Measurements from ENCODE around the gene SLC11A2. TPM values are rescaled to one million over a fixed set of nuclear protein-coding genes. Genes with fewer than 3 reads are reported as not detected.

The SLC11A2 gene
- total and polyA plus RNA-seq, 7 donors, result 15.7 to 55.3 (median 26.1) TPM

- 58 to 84% (median 74%) methylated on average over 5 of the region's 5 CpGs for WGBS, 3 donors
- ATAC-seq (peak in 1 of 4 donors; percentile 26), DNase-seq (no peak)
- Histone ChIP-seq H3K27ac (no peak overlapping the region), H3K36me3 (ENCODE audit: insufficient read depth in 1 of 2, low read depth in 1 of 2) (peaks cover 6 to 60% of the 10 kb centered on the region in 2 donors), H3K27me3 (ENCODE audit: insufficient read depth in 3 of 3, low read length in 2 of 3) (no peaks in the 10 kb centered on the region), H3K9me3 (no peaks in the 10 kb centered on the region), H3K4me3 (no peak overlapping the region), H3K4me1 (peaks cover 25% of the 10 kb centered on the region)
- TF ChIP-seq, protein P1, sequence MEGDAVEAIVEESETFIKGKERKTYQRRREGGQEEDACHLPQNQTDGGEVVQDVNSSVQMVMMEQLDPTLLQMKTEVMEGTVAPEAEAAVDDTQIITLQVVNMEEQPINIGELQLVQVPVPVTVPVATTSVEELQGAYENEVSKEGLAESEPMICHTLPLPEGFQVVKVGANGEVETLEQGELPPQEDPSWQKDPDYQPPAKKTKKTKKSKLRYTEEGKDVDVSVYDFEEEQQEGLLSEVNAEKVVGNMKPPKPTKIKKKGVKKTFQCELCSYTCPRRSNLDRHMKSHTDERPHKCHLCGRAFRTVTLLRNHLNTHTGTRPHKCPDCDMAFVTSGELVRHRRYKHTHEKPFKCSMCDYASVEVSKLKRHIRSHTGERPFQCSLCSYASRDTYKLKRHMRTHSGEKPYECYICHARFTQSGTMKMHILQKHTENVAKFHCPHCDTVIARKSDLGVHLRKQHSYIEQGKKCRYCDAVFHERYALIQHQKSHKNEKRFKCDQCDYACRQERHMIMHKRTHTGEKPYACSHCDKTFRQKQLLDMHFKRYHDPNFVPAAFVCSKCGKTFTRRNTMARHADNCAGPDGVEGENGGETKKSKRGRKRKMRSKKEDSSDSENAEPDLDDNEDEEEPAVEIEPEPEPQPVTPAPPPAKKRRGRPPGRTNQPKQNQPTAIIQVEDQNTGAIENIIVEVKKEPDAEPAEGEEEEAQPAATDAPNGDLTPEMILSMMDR (IDR thresholded peaks at IDR 0.05), result no peak
- intact Hi-C loops (cut with DNase I), result loop anchor here (5.0 to 10.0 kb wide), 3 partner anchors 161 to 223 kb away; partner anchors contain the start of gene ATF1 (in 1 of the 2)
Observed at GRCh38 chr12:50988051-50988450, 38.1 kb downstream of the SLC11A2 start.

DNA sequence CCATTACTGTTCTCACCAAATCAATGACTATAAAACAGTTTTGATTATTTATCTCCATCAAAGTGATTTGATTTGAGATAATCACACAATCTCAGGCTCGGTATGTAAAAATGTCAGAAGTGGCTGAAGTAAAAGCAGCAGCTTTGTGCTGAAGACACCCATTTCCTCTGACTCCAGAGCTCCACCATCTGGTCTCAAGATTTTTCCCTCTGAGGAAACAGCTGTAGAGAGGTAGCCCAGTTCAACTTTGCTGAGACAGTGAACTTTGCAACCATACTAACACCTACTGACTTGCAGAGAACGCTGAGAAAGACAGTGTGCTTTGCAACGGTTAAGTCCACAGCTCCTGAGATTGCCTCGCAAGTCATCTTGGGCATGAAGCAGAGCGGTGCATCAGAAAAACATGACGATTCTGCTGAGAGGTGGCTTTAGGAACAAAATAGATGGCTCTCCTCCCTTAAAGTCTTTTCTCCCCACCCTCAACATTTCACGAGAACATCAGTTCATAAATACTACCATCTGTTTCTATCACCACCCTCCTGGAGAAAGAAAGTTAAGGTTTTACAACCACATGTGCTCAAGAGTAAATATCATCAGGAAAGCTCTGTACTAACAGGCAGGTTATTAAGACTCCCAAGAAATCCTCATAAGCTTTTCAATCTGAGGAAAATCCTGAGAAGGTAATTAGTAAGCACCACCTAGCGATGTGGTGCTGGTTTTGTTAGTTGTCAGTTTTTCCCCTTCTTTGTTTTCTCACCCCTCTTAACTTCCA is 39.0 kb downstream of the SLC11A2 start:
- peak; percentile 42 to 73 (median 65) for ATAC-seq
- Histone ChIP-seq H3K4me1 (peaks cover 25% of the 10 kb centered on the region), H3K27ac (peak overlapping the region; percentile 82), H3K36me3 (ENCODE audit: insufficient read depth in 1 of 2, low read depth in 1 of 2) (peaks cover 5 to 51% of the 10 kb centered on the region in 2 donors), H3K27me3 (ENCODE audit: insufficient read depth in 3 of 3, low read length in 2 of 3) (no peaks in the 10 kb centered on the region), H3K9me3 (no peaks in the 10 kb centered on the region), H3K4me3 (no peak overlapping the region)
- TF ChIP-seq, protein P1 (IDR thresholded peaks at IDR 0.05), result peak; percentile 65
- WGBS, 3 donors, result 44 to 53% (median 48%) methylated on average over 8 of the region's 8 CpGs
- DNase-seq, result no peak
- intact Hi-C loops (cut with DNase I), result loop anchor here (1.0 to 10.0 kb wide), 4 partner anchors 160 to 222 kb away; partner anchors contain the start of gene ATF1 (in 1 of the 2)

DNA sequence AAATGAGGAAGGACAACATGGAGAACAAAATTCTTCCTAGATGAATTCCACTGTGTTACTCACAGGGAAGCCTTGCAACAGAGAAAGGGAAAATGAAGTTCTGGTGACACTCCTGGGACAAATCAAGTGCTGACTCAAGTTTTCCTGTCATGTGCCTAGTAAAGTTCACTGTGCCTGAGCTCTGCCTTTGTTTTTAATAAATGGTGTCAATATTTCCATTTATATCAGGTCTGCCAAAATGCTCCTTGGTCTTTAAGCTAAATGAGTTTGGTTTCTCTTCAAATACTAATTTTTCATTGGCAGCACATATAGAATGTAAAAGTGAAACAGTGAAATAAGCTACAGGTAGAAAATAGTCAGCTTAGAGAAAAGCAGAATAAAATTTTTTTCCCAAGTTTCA is 40.9 kb downstream of the SLC11A2 start:
- Histone ChIP-seq H3K4me3 (no peak overlapping the region), H3K9me3 (no peaks in the 10 kb centered on the region), H3K27me3 (ENCODE audit: insufficient read depth in 3 of 3, low read length in 2 of 3) (no peaks in the 10 kb centered on the region), H3K36me3 (ENCODE audit: insufficient read depth in 1 of 2, low read depth in 1 of 2) (peaks cover 0 to 38% of the 10 kb centered on the region in 2 donors), H3K4me1 (peaks cover 25% of the 10 kb centered on the region), H3K27ac (peak overlapping the region; percentile 82)
- TF ChIP-seq, protein P1 (IDR thresholded peaks at IDR 0.05), result no peak
- ATAC-seq (peak; percentile 82 to 86 (median 85)), DNase-seq (no peak)
- intact Hi-C loops (cut with DNase I), result loop anchor here (2.0 to 10.0 kb wide), 4 partner anchors 63 to 221 kb away; partner anchors contain the start of gene ATF1 (in 1 of the 2)

- no peak overlapping the region for H3K4me3 ChIP-seq
- no peaks in the 10 kb centered on the region for H3K27me3 ChIP-seq (ENCODE audit: insufficient read depth in 3 of 3, low read length in 2 of 3)
- H3K4me1 ChIP-seq, result peaks cover 25% of the 10 kb centered on the region
- intact Hi-C loops (cut with DNase I), result loop anchor here (2.0 to 10.0 kb wide), 5 partner anchors 57 to 220 kb away; partner anchors contain the start of gene ATF1 (in 1 of the 2)
- TF ChIP-seq, protein P1 (IDR thresholded peaks at IDR 0.05), result no peak
- WGBS, 3 donors, result 39 to 61% (median 46%) methylated on average over 2 of the region's 2 CpGs
- H3K27ac ChIP-seq, result peak overlapping the region; percentile 82
- peaks cover 0 to 37% of the 10 kb centered on the region in 2 donors for H3K36me3 ChIP-seq (ENCODE audit: insufficient read depth in 1 of 2, low read depth in 1 of 2)
- DNase-seq (no peak), ATAC-seq (peak in 3 of 4 donors; percentile 50 to 72 (median 72))
- no peaks in the 10 kb centered on the region for H3K9me3 ChIP-seq
Observed at GRCh38 chr12:50984586-50985298, 41.4 kb downstream of the SLC11A2 start.
